Lung (tissue), 12 donors: ENCODE measurements around the gene PLEKHM3. TPM values are rescaled to one million over a fixed set of nuclear protein-coding genes. Genes with fewer than 3 reads are reported as not detected.

Source experiments
- ATAC-seq: fragments of 200-7000 bp; cut with Tn5 transposase; one replicate; pipeline ENCODE4 v1.9.1; 2020; ENCODE audit warnings: moderate number of reproducible peaks; ENCODE audit not compliant: insufficient read depth, low FRiP score
- DNase-seq, 3 donors: peaks; one replicate each; pipeline ENCODE4 v3.0.0-alpha.2; 2013 to 2017
- H3K27ac ChIP-seq, 2 donors: one replicate each; pipeline ENCODE4 v1.5.1; 2013; ENCODE audit warnings: mild to moderate bottlenecking in 2 of 2, moderate library complexity in 2 of 2, control low read depth in 1 of 2, inconsistent platforms in 1 of 2, low read depth in 1 of 2, low read length in 1 of 2
- H3K27me3 ChIP-seq, 3 donors: one replicate each; pipeline ENCODE4 v1.5.1; 2013; ENCODE audit warnings: low read length in 2 of 3; ENCODE audit not compliant: control insufficient read depth in 3 of 3, insufficient read depth in 3 of 3
- H3K36me3 ChIP-seq, 4 donors: one replicate each; pipeline ENCODE4 v1.5.1; 2013; ENCODE audit warnings: low read length in 4 of 4, mild to moderate bottlenecking in 1 of 4, moderate library complexity in 1 of 4; ENCODE audit not compliant: control insufficient read depth in 4 of 4, insufficient read depth in 4 of 4
- H3K4me1 ChIP-seq, 5 donors: one replicate each; pipeline ENCODE4 v1.5.1; 2013; ENCODE audit warnings: low read length in 5 of 5, mild to moderate bottlenecking in 2 of 5, moderate library complexity in 1 of 5; ENCODE audit not compliant: control insufficient read depth in 5 of 5, insufficient read depth in 5 of 5
- H3K4me3 ChIP-seq: one replicate; pipeline ENCODE4 v1.5.1; 2013; ENCODE audit warnings: mild to moderate bottlenecking, control low read depth, moderate library complexity
- H3K9ac ChIP-seq, 2 donors: one replicate each; pipeline ENCODE4 v1.5.1; 2013; ENCODE audit warnings: low read length in 2 of 2, control low read depth in 1 of 2; ENCODE audit not compliant: insufficient read depth in 1 of 2
- H3K9me3 ChIP-seq, 4 donors: one replicate each; pipeline ENCODE4 v1.5.1; 2013; ENCODE audit warnings: low read length in 3 of 4, mild to moderate bottlenecking in 1 of 4, moderate library complexity in 1 of 4; ENCODE audit not compliant: control insufficient read depth in 4 of 4, insufficient read depth in 3 of 4
- WGBS, 2 donors: extraction: QIAGEN DNeasy Blood & Tissue Kit; methylation state at CpG; one replicate each; pipeline ENCODE4 v1.1.7; 2013; 5-methylcytosine and 5-hydroxymethylcytosine counted together
- polyA plus RNA-seq, 2 donors: library from polyadenylated mRNA; stranded (reverse); fragments of 200-250 nt; gene quantifications; one replicate each; pipeline ENCODE4 v1.2.1, GENCODE V29; 2013
- total RNA-seq, 2 donors: library from RNA; depleted of rRNA in 1 of 2; stranded (reverse); fragments of >200 nt in 1 of 2; gene quantifications; one replicate each; pipeline ENCODE4 v1.2.1, GENCODE V29; 2014 to 2021
- TF ChIP-seq, protein P1 (sequence below): IDR thresholded peaks from 2 replicates; pipeline ENCODE4 v1.5.1; 2012; ENCODE audit warnings: mild to moderate bottlenecking; ENCODE audit errors: control extremely low read depth, extremely low read depth
- donor health status: control.
- donor health status: control.
- donor health status: Bipolar disorder and iron deficiency.
- donor health status: healthy.
- donor health status: DM: yes; HTN: yes; CAD: no.

PLEKHM3 gene
- total and polyA plus RNA-seq, 4 donors: 5.6 to 32.9 (median 12.4) TPM

DNA sequence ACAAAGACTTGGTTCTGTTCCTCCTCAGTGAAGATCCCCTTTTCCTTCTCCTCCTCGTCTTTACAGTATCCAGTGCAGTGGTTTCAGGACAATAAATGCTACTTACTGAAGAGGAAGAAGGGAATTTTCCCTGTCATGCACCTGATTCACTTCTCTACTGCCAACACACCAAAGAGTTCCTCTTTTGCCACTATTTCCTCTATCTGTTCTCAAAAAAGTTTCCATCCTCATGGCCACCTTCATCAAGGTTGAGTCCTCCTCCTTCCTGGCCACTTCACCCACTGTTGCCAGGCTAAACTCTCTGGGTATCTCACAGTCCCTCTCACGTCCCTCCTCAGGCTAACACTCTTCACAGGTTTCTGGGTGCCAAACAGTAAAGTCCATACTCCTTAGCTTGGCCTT lies 41.7 kb downstream of the PLEKHM3 start:
- H3K27me3 ChIP-seq: no peaks in the 10 kb centered on the region
- TF ChIP-seq, protein P1, sequence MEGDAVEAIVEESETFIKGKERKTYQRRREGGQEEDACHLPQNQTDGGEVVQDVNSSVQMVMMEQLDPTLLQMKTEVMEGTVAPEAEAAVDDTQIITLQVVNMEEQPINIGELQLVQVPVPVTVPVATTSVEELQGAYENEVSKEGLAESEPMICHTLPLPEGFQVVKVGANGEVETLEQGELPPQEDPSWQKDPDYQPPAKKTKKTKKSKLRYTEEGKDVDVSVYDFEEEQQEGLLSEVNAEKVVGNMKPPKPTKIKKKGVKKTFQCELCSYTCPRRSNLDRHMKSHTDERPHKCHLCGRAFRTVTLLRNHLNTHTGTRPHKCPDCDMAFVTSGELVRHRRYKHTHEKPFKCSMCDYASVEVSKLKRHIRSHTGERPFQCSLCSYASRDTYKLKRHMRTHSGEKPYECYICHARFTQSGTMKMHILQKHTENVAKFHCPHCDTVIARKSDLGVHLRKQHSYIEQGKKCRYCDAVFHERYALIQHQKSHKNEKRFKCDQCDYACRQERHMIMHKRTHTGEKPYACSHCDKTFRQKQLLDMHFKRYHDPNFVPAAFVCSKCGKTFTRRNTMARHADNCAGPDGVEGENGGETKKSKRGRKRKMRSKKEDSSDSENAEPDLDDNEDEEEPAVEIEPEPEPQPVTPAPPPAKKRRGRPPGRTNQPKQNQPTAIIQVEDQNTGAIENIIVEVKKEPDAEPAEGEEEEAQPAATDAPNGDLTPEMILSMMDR: no peak
- H3K9me3 ChIP-seq: no peaks in the 10 kb centered on the region
- 48 to 54% methylated on average over 2 of the region's 2 CpGs for WGBS, 2 donors
- ATAC-seq (no peak), DNase-seq (no peak)
- no peak overlapping the region for H3K9ac ChIP-seq
- H3K36me3 ChIP-seq: no peaks in the 10 kb centered on the region
- no peaks in the 10 kb centered on the region for H3K4me1 ChIP-seq
- no peak overlapping the region for H3K4me3 ChIP-seq
- H3K27ac ChIP-seq: no peak overlapping the region

DNA sequence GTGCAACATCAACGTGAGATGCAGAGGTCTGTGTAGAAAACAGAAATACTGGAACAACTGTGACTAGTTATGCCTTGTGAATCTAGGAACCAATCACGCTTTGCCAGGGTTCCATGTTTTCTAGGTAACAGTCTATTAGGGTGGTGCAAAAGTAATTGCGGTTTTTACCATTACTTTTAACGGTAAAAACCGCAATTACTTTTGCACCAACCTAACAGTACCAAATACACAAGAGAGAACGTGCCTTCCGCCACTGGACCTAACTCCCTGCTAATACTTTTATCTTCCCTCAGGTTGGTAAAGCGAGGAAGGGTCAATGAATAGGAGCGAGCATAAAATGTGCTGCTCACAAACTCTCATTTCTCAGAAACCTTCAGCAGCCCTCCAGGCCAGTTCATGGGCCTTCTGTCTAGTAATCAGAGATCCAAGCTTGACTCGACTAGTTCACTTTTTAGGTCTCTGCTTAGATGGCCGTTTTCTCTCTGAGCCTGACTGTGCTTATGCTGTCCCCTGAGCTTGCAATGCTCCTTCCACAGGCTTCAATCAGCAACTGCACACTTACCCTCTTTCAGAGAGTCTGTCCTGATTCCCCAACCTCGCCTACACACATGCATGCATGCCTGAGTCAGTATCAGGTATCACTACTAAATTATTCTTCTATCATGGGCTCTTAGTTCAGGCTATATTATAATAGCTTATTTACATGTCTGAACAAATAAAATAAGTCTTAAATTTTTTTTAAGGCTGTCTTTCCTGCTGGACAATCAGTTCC lies 47.0 kb downstream of the PLEKHM3 start:
- ATAC-seq (no peak), DNase-seq (no peak)
- H3K9me3 ChIP-seq: no peaks in the 10 kb centered on the region
- no peaks in the 10 kb centered on the region for H3K27me3 ChIP-seq
- H3K4me1 ChIP-seq: peaks cover 0 to 6% (median 0%) of the 10 kb centered on the region in 5 donors
- peaks cover 0 to 11% (median 6%) of the 10 kb centered on the region in 4 donors for H3K36me3 ChIP-seq
- TF ChIP-seq, protein P1: no peak
- H3K4me3 ChIP-seq: no peak overlapping the region
- whole genome bisulfite sequencing, 2 donors: 95 to 97% methylated on average over 12 of the region's 12 CpGs
- no peak overlapping the region for H3K9ac ChIP-seq
- H3K27ac ChIP-seq: no peak overlapping the region

DNA sequence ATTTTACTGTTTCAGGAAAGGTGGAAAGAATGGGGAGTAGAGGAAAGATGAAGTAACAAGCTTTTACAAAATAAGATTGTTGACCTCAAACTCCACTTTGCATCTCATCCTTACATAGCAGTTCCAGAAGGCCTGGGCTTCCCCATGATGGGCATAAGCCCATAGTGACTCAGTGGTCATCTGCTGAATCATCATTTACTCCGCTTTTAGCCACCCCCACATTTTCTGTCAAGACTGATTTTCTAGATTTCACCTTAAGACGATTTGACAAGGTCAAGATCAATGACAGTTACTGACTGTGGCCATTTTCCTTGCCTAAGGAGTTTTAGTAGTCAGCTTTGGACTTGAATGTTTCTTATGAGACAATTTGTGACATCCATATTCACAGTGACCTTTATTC lies 49.4 kb downstream of the PLEKHM3 start:
- DNase-seq (no peak), ATAC-seq (no peak)
- peaks cover 0 to 6% (median 2%) of the 10 kb centered on the region in 5 donors for H3K4me1 ChIP-seq
- 92 to 96% methylated on average over 2 of the region's 2 CpGs for WGBS, 2 donors
- H3K9ac ChIP-seq: no peak overlapping the region
- H3K27ac ChIP-seq: no peak overlapping the region
- no peaks in the 10 kb centered on the region for H3K9me3 ChIP-seq
- no peaks in the 10 kb centered on the region for H3K27me3 ChIP-seq
- no peak overlapping the region for H3K4me3 ChIP-seq
- peaks cover 0 to 11% (median 6%) of the 10 kb centered on the region in 4 donors for H3K36me3 ChIP-seq
- TF ChIP-seq, protein P1: no peak
